Chondrocyte (in vitro differentiated cells): Measurements from ENCODE around the gene OSBPL1A. TPM values are rescaled to one million over a fixed set of nuclear protein-coding genes. Genes with fewer than 3 reads are reported as not detected.

Source experiments
- DNase-seq: peaks from one replicate; pipeline ENCODE4 v3.0.0; 2021; ENCODE audit warnings: mixed read lengths, low spot score
- H3K27ac Mint-ChIP-seq: one replicate; pipeline ENCODE4 v1.8.0; 2021; ENCODE audit warnings: mild to moderate bottlenecking, moderate library complexity, mixed read lengths; ENCODE audit not compliant: unreplicated experiment
- H3K27me3 Mint-ChIP-seq: 2 replicates; pipeline ENCODE4 v1.8.0; 2021; ENCODE audit warnings: low read depth, mixed read lengths
- H3K36me3 Mint-ChIP-seq: 2 replicates; pipeline ENCODE4 v1.8.0; 2021; ENCODE audit warnings: low read depth, mixed read lengths
- H3K4me1 Mint-ChIP-seq: 2 replicates; pipeline ENCODE4 v1.8.0; 2021; ENCODE audit warnings: low read depth, mild to moderate bottlenecking, mixed read lengths
- H3K4me3 Mint-ChIP-seq: one replicate; pipeline ENCODE4 v1.8.0; 2021; ENCODE audit warnings: mild to moderate bottlenecking, moderate library complexity, mixed read lengths; ENCODE audit not compliant: unreplicated experiment
- H3K9me3 Mint-ChIP-seq: 2 replicates; pipeline ENCODE4 v1.8.0; 2021; ENCODE audit warnings: low read depth, mixed read lengths
- total RNA-seq: library from RNA; stranded (reverse); gene quantifications from 3 replicates; pipeline ENCODE4 v1.2.1, GENCODE V29; 2021
- TF ChIP-seq, protein P1 (sequence below): fragments of 200-600 bp; sonication (generic); IDR thresholded peaks from 2 replicates; pipeline ENCODE4 v1.5.0; 2021; ENCODE audit warnings: antibody characterized with exemption, mild to moderate bottlenecking, moderate library complexity

Gene OSBPL1A
- total RNA-seq, 1 donor from 2014 or later: 33.3 TPM

GRCh38 chr18:24177499-24178133 lies 220.0 kb downstream of the OSBPL1A start:
- H3K9me3 Mint-ChIP-seq: no peaks in the 10 kb centered on the region
- H3K36me3 Mint-ChIP-seq: peaks cover 6% of the 10 kb centered on the region
- peaks cover 14% of the 10 kb centered on the region for H3K4me1 Mint-ChIP-seq
- TF ChIP-seq, protein P1, sequence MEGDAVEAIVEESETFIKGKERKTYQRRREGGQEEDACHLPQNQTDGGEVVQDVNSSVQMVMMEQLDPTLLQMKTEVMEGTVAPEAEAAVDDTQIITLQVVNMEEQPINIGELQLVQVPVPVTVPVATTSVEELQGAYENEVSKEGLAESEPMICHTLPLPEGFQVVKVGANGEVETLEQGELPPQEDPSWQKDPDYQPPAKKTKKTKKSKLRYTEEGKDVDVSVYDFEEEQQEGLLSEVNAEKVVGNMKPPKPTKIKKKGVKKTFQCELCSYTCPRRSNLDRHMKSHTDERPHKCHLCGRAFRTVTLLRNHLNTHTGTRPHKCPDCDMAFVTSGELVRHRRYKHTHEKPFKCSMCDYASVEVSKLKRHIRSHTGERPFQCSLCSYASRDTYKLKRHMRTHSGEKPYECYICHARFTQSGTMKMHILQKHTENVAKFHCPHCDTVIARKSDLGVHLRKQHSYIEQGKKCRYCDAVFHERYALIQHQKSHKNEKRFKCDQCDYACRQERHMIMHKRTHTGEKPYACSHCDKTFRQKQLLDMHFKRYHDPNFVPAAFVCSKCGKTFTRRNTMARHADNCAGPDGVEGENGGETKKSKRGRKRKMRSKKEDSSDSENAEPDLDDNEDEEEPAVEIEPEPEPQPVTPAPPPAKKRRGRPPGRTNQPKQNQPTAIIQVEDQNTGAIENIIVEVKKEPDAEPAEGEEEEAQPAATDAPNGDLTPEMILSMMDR: no peak
- H3K4me3 Mint-ChIP-seq: no peak overlapping the region
- no peak overlapping the region for H3K27ac Mint-ChIP-seq
- H3K27me3 Mint-ChIP-seq: no peaks in the 10 kb centered on the region
- DNase-seq: no peak

DNA sequence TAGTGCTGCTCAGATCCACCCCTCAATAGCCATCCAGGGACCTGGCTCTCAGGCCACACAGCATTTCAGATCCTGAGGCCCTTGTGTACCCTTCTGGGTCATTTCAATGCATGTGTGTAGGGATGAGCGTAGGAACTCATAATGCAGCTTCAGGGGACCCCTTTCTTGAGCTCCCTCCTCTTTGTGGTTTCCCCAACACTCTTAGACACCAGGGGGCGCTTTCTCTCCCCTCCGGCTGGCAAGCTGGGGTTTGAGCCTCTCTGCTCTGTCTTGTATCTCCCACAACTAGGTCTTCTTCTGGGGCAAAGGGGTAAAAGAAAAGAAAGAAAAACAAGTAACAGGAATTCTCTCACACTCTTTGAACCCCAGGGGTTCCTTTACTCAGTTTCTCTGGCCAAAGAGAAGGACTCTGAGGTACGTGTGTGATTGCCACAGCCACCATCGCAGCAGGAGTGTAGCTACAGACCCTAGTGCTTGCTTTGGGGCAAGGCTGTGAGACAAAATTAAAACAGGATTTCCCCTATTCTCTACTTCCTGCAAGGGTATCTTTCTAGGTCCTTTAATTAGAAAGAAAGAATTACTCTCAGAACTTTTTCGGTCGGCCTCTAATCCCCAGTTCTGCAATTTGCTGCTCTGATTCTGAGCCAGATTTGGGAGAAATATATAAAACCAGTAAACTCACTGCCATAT lies 220.8 kb downstream of the OSBPL1A start:
- H3K4me1 Mint-ChIP-seq: peaks cover 7% of the 10 kb centered on the region
- DNase-seq: no peak
- H3K27ac Mint-ChIP-seq: no peak overlapping the region
- TF ChIP-seq, protein P1: peak; percentile 79
- H3K27me3 Mint-ChIP-seq: no peaks in the 10 kb centered on the region
- no peaks in the 10 kb centered on the region for H3K9me3 Mint-ChIP-seq
- no peak overlapping the region for H3K4me3 Mint-ChIP-seq
- peaks cover 6% of the 10 kb centered on the region for H3K36me3 Mint-ChIP-seq

DNA sequence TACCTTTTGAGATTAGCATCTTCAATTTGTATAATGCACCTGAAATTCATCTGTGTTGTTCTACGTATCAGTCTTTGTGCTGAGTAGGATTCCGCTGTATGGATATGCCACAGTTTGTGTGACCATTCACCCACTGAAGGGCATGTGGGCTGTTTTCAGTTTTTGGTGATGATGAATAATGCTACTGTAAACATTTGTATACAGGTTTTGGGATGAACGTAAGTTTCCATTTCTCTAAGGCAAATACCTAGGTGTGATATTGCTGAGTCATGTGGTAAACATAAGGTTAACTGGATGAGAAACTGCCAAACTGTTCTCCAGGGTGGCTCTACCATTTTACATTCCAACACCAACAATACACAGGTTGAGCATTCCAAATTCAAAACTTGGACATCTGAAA lies 223.6 kb downstream of the OSBPL1A start:
- H3K27ac Mint-ChIP-seq: no peak overlapping the region
- H3K4me1 Mint-ChIP-seq: peaks cover 8% of the 10 kb centered on the region
- H3K4me3 Mint-ChIP-seq: no peak overlapping the region
- H3K27me3 Mint-ChIP-seq: no peaks in the 10 kb centered on the region
- no peaks in the 10 kb centered on the region for H3K9me3 Mint-ChIP-seq
- no peak for DNase-seq
- H3K36me3 Mint-ChIP-seq: peaks cover 8% of the 10 kb centered on the region
- TF ChIP-seq, protein P1: no peak

DNA sequence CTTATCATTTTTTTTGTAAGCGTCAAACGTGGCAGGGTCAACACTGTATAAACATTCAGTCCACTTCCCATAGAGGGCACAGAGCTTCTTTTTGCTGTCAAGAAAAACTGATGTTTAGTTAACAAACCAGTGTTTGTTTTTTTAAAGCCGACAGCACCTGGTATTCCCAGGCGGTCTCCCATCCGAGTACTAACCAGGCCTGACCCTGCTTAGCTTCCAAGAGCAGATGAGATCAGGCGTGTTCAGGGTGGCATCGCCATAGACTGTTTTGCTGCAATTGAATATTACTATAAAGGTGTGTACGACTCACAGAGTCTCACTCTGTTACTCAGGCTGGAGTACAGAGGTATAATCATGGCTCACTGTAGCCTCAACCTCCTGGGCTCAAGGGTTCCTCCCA lies 227.3 kb downstream of the OSBPL1A start:
- H3K27me3 Mint-ChIP-seq: no peaks in the 10 kb centered on the region
- H3K9me3 Mint-ChIP-seq: no peaks in the 10 kb centered on the region
- no peak overlapping the region for H3K27ac Mint-ChIP-seq
- TF ChIP-seq, protein P1: no peak
- H3K36me3 Mint-ChIP-seq: peaks cover 13% of the 10 kb centered on the region
- no peak overlapping the region for H3K4me3 Mint-ChIP-seq
- peaks cover 18% of the 10 kb centered on the region for H3K4me1 Mint-ChIP-seq
- DNase-seq: no peak

- no peak overlapping the region for H3K4me3 Mint-ChIP-seq
- H3K27ac Mint-ChIP-seq: peak overlapping the region; percentile 63
- peaks cover 19% of the 10 kb centered on the region for H3K36me3 Mint-ChIP-seq
- H3K27me3 Mint-ChIP-seq: no peaks in the 10 kb centered on the region
- TF ChIP-seq, protein P1: no peak
- H3K9me3 Mint-ChIP-seq: no peaks in the 10 kb centered on the region
- peaks cover 18% of the 10 kb centered on the region for H3K4me1 Mint-ChIP-seq
- no peak for DNase-seq
Measured at GRCh38 chr18:24168496-24168895, 229.1 kb downstream of the OSBPL1A start.
